NCI-H226 (cell line): ENCODE measurements around the gene EPHA2.

Experiments
- DNase-seq: peaks from one replicate; pipeline ENCODE4 v3.0.0-alpha.2; 2015

The EPHA2 gene

GRCh38 chr1:16088996-16089395 lies 66.9 kb downstream of the EPHA2 start:
- peak; percentile 97 for DNase-seq

- DNase-seq = no peak
Measured at GRCh38 chr1:16088351-16088911, 67.4 kb downstream of the EPHA2 start.

GRCh38 chr1:16087733-16088132 lies 68.1 kb downstream of the EPHA2 start:
- DNase-seq = no peak

GRCh38 chr1:16085522-16085921 lies 70.3 kb downstream of the EPHA2 start:
- DNase-seq = no peak

DNA sequence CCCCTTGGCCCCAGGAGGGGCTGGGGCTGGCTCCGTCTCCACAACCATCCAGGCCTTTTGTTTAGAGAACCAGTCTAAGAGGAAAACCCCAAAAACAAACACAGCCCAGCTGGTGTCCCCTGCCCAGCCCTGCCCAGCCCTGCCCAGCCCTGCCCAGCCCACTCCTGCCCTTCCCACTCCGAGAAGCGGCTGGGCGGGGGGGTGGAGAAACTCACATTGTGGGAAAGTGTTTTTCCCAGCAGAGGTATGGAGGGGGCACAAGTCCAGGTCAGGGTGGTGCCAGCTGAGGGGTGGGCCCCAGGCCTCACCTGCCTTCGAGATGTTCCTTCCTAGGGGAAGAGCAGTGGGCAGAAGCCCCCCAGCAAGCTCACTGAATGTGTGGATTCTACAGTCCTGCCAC lies 72.4 kb downstream of the EPHA2 start:
- DNase-seq = no peak

GRCh38 chr1:16082283-16083038 lies 73.4 kb downstream of the EPHA2 start:
- peak; percentile 33 for DNase-seq

DNA sequence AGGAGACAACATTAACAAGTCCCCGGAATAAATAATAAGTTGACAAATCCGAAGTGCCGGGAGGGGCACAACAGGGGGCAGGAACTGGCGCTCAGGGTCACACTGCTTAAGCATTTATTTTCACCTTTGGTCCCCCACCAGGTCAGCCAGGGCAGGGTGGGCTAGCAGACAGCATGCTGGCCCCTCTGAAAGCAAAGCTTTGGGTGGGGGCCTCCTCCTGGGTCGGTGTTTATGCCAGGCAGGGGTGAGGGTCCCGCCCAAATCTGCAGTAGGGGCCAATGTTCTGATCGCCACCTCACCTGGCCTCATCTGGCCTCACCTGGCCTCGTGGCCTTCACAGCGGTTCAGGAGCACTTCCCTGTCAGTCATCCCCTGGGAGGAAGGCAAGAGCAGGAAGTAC lies 74.2 kb downstream of the EPHA2 start:
- no peak for DNase-seq

DNA sequence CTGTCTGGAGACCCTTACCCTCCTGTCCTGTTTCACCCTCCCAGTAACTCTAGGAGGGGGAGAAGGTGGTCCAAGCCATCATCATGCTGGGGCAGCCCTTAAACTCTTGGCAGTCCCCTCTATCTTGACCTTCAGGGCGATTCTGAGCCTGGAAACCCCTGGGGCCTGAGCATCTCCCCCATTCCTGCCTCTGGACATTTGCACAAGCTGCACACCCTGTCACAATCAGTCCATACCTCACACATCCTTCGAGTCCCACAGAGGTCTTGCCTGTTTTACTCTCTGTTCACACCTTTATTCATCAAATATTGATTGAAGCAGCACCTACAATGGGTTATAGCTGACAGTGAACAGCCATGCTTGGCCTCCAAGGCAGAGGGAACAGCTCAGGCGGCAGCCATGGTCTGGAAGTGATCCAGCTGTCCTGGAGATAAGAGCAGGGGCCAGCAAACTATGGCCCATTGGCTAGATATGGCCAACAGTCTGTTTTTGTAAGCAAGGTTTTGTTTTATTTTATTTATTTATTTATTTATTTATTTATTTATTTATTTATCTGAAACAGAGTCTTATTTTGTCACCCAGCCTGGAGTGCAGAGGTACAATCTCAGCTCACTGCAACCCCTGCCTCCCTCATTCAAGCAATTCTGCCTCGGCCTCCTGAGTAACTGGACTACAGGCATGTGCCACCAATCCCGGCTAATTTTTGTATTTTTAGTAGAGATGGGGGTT lies 75.3 kb downstream of the EPHA2 start:
- DNase-seq = no peak

DNA sequence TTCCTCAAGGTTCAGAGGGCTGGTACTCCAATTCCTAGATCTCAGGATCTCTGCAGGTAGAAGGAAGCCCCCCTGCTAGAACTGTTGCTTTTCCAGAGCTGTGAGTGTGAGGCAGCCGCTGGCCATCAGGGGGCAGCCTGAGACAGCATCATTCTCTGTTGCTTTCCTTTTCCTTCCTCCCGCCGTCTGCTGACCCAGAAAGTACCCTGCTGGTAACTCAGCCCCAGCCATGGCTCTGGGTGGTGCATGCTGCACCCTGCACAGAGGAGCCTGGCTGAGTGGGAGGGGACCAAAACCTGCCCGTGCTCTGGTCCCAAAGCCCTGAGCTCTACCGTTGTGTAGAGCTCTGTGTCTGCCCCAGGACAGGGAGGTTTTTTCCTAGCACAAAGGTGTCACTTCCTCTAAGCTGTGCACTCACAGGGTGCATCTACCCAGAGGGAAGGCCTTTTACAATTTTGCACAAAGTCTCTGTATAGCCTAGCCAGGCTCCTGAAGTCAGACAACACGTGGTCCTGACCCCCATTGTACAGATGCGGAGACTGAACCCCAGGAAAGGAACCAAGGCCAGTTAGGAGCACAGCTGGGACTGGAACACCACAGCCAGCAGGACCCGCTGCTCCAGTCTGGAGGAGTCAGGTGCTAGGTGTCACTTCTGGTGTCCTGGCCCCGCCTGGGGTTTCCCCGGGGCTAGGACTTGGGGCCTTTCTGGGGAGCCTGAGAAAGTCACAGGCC lies 76.8 kb downstream of the EPHA2 start:
- DNase-seq = peak; percentile 54

DNA sequence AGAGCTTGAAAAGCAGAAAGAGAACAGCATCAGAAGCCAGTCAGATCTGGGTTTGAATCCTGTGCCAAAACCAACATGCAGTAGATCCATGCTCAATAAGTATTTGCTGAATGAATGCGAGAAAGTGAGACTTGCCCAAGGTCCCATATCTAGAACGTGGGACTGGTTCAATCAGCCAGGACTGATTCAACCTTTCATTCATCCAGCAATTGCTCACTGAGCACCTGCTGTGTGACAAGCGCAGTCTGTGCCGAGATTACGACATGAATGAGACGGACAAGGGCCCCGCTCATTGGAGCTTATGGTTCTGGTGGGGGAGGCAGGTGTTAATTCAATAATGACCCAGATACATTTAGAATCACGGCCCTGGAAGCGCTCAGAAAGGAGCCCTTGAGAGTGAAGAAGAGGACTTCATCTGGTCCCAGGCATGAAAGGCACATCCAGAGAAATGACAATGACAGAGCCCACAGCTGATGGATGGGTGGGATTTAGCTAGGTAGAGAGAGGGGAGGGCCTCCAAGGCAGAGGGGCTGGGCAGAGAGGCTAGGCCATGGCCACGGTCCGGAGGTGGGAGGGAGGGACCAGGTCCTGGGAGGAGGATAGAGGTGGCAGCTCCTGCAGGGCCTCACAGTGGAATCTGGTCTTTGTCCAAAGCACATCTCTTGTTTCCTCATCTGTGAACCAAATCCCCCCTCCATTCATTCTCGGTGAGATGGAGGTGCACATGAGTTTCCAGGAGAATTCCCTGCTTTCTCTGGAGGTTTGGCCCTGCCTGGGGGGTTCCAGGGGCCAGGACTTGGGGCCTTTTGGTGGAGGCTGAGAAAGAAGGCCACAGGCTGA lies 78.2 kb downstream of the EPHA2 start:
- DNase-seq = no peak

DNA sequence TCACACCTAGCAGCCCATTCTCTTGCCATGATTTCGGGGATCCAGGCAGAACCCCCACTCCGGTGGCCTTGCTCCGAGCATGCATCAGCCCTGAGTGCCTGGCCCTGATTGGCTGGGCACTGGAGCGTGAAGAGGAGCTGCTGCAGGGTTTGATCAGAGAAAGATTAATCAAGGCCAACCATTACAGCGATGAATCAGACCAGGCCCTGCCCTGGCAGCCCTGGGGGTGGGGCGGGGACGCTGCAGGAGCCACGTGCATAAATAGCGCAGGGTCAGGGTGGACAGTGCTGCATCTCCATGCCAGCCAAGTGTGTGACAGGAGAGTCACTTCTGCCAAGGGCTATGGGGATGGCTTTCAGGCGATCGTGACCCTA lies 79.0 kb downstream of the EPHA2 start:
- no peak for DNase-seq

- DNase-seq = peak; percentile 48
Measured at GRCh38 chr1:16076031-16076864, 79.6 kb downstream of the EPHA2 start.

DNA sequence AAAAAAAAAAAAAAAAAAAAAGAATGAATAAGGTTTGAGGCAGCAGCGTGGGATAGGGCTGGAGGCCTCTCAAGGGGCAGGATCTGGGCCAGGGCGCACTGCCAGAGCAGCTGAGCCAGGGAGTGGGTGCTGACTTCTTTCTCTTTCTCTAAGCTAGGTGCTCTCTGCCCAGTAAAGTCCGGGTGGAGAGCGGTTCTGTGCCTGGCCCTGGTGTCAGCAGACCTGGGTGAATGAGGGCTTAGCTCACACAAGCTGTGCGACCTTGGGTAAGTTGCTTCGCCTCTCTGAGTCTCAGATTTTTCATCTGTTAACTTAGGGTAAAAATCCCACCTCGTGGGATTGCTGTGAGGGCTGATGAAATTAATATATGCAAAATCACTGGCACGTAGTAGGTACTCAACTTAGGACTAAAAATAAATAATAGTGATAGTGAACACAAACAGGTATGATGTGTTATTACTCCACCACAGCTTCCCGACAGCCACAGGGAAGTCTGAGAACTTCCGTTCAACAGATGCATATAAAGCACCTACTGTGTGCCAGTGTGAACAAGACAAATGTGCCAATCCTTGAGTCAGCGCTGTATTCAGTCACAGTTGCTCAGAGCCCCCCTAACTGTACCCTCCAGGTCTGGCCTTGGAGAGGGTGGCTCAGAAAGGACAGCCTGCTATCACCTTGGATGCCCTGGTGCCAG lies 80.4 kb downstream of the EPHA2 start:
- peak; percentile 68 for DNase-seq
